ENCODE results near the gene PMAIP1. TPM values are rescaled to one million over a fixed set of nuclear protein-coding genes. Genes with fewer than 3 reads are reported as not detected.

The PMAIP1 gene
- total and polyA plus RNA-seq, 8 donors = 2.3 to 8.3 (median 3.7) TPM; not detected in 2

GRCh38 chr18:59929621-59930295 lies 30.0 kb downstream of the PMAIP1 start:
- intact Hi-C loops (cut with DNase I; ENCODE audit: low total_unique reads) = no loop called here

GRCh38 chr18:59932401-59932800 lies 32.6 kb downstream of the PMAIP1 start:
- Histone ChIP-seq H3K4me1 (no peaks in the 10 kb centered on the region), H3K36me3 (no peaks in the 10 kb centered on the region)

More at GRCh38 chr18:59929621-59930295, 30.0 kb downstream of the PMAIP1 start:
- H3K36me3 ChIP-seq = no peaks in the 10 kb centered on the region
- no peak overlapping the region for H3K4me3 ChIP-seq
- no peak for DNase-seq
- TF ChIP-seq EP300 (IDR thresholded peaks at IDR 0.05) (no peak), POLR2AphosphoS5 (IDR thresholded peaks at IDR 0.05) (no peak), POLR2A (IDR thresholded peaks at IDR 0.05) (no peak)
- 85 to 91% (median 86%) methylated on average over 7 of the region's 7 CpGs for WGBS, 5 donors
- no peaks in the 10 kb centered on the region for H3K27me3 ChIP-seq
- no peak overlapping the region for H3K27ac ChIP-seq
- no peaks in the 10 kb centered on the region for H3K9me3 ChIP-seq
- no peaks in the 10 kb centered on the region for H3K4me1 ChIP-seq

GRCh38 chr18:59938676-59939075 lies 38.9 kb downstream of the PMAIP1 start:
- Histone ChIP-seq H3K4me1 (no peaks in the 10 kb centered on the region), H3K4me3 (no peak overlapping the region), H3K27me3 (no peaks in the 10 kb centered on the region), H3K36me3 (no peaks in the 10 kb centered on the region), H3K9me3 (no peaks in the 10 kb centered on the region), H3K27ac (no peak overlapping the region)
- no peak for DNase-seq
- intact Hi-C loops (cut with DNase I; ENCODE audit: low total_unique reads) = no loop called here
- TF ChIP-seq POLR2AphosphoS5 (IDR thresholded peaks at IDR 0.05) (no peak), CTCF (IDR thresholded peaks at IDR 0.05) (no peak), EP300 (IDR thresholded peaks at IDR 0.05) (no peak), POLR2A (IDR thresholded peaks at IDR 0.05) (no peak)
- 74 to 87% (median 79%) methylated on average over 4 of the region's 4 CpGs for WGBS, 5 donors

More at GRCh38 chr18:59932401-59932800, 32.6 kb downstream of the PMAIP1 start:
- DNase-seq = no peak
- TF ChIP-seq POLR2AphosphoS5 (IDR thresholded peaks at IDR 0.05) (no peak), CTCF (IDR thresholded peaks at IDR 0.05) (no peak), POLR2A (IDR thresholded peaks at IDR 0.05) (no peak), EP300 (IDR thresholded peaks at IDR 0.05) (no peak)
- Histone ChIP-seq H3K27ac (no peak overlapping the region), H3K9me3 (no peaks in the 10 kb centered on the region), H3K4me3 (no peak overlapping the region), H3K27me3 (no peaks in the 10 kb centered on the region)
- intact Hi-C loops (cut with DNase I; ENCODE audit: low total_unique reads) = no loop called here
- 81 to 91% (median 86%) methylated on average over 11 of the region's 11 CpGs for WGBS, 5 donors

- intact Hi-C loops (cut with DNase I; ENCODE audit: low total_unique reads) = no loop called here
- Histone ChIP-seq H3K4me1 (no peaks in the 10 kb centered on the region), H3K4me3 (no peak overlapping the region), H3K27me3 (no peaks in the 10 kb centered on the region), H3K27ac (no peak overlapping the region), H3K36me3 (no peaks in the 10 kb centered on the region), H3K9me3 (no peaks in the 10 kb centered on the region)
- TF ChIP-seq CTCF (IDR thresholded peaks at IDR 0.05) (no peak), EP300 (IDR thresholded peaks at IDR 0.05) (no peak)
- DNase-seq = no peak
These were observed 39.3 kb downstream of the PMAIP1 start for GRCh38 chr18:59939127-59939526.

- intact Hi-C loops (cut with DNase I; ENCODE audit: low total_unique reads) = no loop called here
- no peak overlapping the region for H3K4me3 ChIP-seq
- no peaks in the 10 kb centered on the region for H3K4me1 ChIP-seq
- TF ChIP-seq EP300 (IDR thresholded peaks at IDR 0.05) = no peak
- TF ChIP-seq POLR2AphosphoS5 (IDR thresholded peaks at IDR 0.05) = no peak
- no peak for TF ChIP-seq CTCF (IDR thresholded peaks at IDR 0.05)
- no peak for TF ChIP-seq POLR2A (IDR thresholded peaks at IDR 0.05)
- no peaks in the 10 kb centered on the region for H3K36me3 ChIP-seq
- H3K9me3 ChIP-seq = no peaks in the 10 kb centered on the region
- WGBS, 5 donors = 26 to 83% (median 61%) methylated on average over 2 of the region's 2 CpGs
- H3K27ac ChIP-seq = no peak overlapping the region
- H3K27me3 ChIP-seq = no peaks in the 10 kb centered on the region
- no peak for DNase-seq
These were observed 40.3 kb downstream of the PMAIP1 start for GRCh38 chr18:59940068-59940467.
